ENCODE measurements around the gene TRIOBP. TPM values are rescaled to one million over a fixed set of nuclear protein-coding genes. Genes with fewer than 3 reads are reported as not detected.

Gene TRIOBP
- total and polyA plus RNA-seq, 7 donors, result 51.7 to 140 (median 82.8) TPM

DNA sequence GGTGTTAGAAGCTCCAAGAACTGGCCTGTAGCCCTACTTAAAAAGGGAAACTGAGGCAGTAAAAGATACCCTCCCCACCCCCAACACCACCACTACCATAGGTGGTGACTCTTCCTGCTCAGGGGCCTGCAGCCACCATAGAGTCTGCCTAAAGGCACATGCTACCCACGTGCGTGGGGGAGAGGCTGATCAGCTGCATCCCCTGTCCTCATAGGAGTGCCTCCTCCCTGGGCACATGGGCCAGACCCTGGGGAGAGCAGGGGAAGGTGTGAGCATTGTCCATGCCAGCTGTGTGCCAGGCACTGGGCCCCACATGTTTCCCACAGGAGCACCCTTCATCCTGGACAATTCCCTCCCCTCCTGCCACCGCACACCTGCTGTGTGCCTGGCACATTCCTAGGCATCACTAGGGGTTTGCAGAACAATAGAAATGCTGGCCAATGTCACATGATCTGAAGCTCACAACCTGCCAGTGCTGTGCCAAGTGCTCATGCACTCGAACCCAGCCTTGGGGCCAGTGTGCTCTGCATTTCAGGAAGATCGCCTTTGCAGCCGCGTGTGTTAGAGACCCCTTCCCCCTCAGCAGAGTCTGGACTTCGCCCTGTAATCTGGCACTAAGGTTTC is 69.2 kb downstream of the TRIOBP start:
- intact Hi-C loops (cut with DNase I), result no loop called here
- Histone ChIP-seq H3K27me3 (no peaks in the 10 kb centered on the region), H3K4me1 (peaks cover 0 to 17% (median 15%) of the 10 kb centered on the region in 4 donors), H3K4me3 (no peak overlapping the region), H3K36me3 (peaks cover 7 to 76% (median 28%) of the 10 kb centered on the region in 4 donors), H3K27ac (peak overlapping the region in 2 of 4 donors; percentile 50 to 59), H3K9me3 (no peaks in the 10 kb centered on the region)
- DNase-seq, result no peak
- WGBS, 2 donors, result 88 to 94% methylated on average over 8 of the region's 8 CpGs
- TF ChIP-seq, protein P1, sequence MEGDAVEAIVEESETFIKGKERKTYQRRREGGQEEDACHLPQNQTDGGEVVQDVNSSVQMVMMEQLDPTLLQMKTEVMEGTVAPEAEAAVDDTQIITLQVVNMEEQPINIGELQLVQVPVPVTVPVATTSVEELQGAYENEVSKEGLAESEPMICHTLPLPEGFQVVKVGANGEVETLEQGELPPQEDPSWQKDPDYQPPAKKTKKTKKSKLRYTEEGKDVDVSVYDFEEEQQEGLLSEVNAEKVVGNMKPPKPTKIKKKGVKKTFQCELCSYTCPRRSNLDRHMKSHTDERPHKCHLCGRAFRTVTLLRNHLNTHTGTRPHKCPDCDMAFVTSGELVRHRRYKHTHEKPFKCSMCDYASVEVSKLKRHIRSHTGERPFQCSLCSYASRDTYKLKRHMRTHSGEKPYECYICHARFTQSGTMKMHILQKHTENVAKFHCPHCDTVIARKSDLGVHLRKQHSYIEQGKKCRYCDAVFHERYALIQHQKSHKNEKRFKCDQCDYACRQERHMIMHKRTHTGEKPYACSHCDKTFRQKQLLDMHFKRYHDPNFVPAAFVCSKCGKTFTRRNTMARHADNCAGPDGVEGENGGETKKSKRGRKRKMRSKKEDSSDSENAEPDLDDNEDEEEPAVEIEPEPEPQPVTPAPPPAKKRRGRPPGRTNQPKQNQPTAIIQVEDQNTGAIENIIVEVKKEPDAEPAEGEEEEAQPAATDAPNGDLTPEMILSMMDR (IDR thresholded peaks at IDR 0.05), result no peak
- TF ChIP-seq POLR2A (IDR thresholded peaks at IDR 0.05), result no peak
- TF ChIP-seq EP300 (IDR thresholded peaks at IDR 0.05), result no peak
- no peak for TF ChIP-seq POLR2AphosphoS5 (IDR thresholded peaks at IDR 0.05)

DNA sequence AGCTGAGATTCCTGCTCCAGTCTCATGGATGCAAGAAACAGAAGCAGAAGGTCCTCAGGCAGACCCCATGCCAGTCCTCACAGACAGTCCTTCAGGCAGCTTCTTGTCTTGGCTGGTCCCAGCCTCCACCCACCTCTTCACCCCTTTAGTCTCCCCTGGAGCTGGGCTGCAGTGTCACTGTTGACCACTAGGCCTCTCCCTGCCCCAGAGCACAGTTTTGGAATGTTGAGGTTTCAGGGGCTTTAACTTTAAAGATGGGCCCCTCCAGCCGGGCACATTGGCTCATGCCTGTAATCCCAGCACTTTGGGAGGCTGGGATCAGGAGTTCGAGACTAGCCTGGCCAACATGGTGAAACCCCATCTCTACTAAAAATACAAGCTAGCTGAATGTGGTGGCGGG is 71.4 kb downstream of the TRIOBP start:
- Histone ChIP-seq H3K36me3 (peaks cover 17 to 82% (median 34%) of the 10 kb centered on the region in 4 donors), H3K27ac (no peak overlapping the region), H3K27me3 (no peaks in the 10 kb centered on the region), H3K9me3 (no peaks in the 10 kb centered on the region), H3K4me3 (no peak overlapping the region), H3K4me1 (peaks cover 0 to 17% (median 15%) of the 10 kb centered on the region in 4 donors)
- DNase-seq, result no peak
- WGBS, 2 donors, result 97% methylated on average over 3 of the region's 3 CpGs
- no peak for TF ChIP-seq POLR2A (IDR thresholded peaks at IDR 0.05)
- no peak for TF ChIP-seq POLR2AphosphoS5 (IDR thresholded peaks at IDR 0.05)
- TF ChIP-seq, protein P1 (IDR thresholded peaks at IDR 0.05), result no peak
- intact Hi-C loops (cut with DNase I), result no loop called here

DNA sequence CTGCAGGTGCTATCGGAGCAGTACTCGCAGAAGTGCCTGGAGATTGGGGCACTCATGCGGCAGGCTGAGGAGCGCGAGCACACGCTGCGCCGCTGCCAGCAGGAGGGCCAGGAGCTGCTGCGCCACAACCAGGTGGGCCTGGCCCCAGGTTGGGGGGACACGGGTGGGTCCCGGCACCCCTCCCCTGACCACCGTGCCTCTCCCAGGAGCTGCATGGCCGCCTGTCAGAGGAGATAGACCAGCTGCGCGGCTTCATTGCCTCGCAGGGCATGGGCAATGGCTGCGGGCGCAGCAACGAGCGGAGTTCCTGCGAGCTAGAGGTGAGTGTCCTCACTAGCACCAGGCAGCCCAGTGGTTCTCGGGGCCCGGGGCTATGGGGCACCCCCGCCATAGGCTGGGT is 72.2 kb downstream of the TRIOBP start:
- peaks cover 0 to 17% (median 13%) of the 10 kb centered on the region in 4 donors for H3K4me1 ChIP-seq
- H3K27me3 ChIP-seq, result no peaks in the 10 kb centered on the region
- no peaks in the 10 kb centered on the region for H3K9me3 ChIP-seq
- no peak overlapping the region for H3K27ac ChIP-seq
- intact Hi-C loops (cut with DNase I), result no loop called here
- no peak overlapping the region for H3K4me3 ChIP-seq
- TF ChIP-seq POLR2AphosphoS5 (IDR thresholded peaks at IDR 0.05), result no peak
- no peak for TF ChIP-seq EP300 (IDR thresholded peaks at IDR 0.05)
- no peak for TF ChIP-seq POLR2A (IDR thresholded peaks at IDR 0.05)
- TF ChIP-seq, protein P1 (IDR thresholded peaks at IDR 0.05), result no peak
- 94 to 96% methylated on average over 24 of the region's 24 CpGs for WGBS, 2 donors
- no peak for DNase-seq
- peaks cover 20 to 82% (median 37%) of the 10 kb centered on the region in 4 donors for H3K36me3 ChIP-seq

DNA sequence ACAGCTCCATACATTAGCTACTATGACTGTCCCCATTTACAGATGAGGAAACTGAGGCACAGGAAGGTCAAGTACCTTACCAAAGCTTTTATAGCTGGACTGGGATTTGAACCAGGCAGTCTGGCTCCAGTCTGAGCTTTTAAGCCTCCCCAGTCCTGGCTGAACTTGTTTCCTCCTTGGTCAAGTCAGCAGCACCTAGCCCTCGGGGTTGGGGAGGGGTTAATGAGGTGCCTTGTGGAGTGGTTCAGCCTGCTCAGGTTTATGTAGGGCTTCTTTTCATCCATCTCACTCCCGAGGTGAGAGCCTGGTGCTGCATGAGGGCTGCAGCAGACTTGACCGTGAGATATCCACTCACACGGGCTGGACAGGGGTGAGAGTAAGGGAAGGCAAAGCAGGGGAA is 74.2 kb downstream of the TRIOBP start:
- Histone ChIP-seq H3K36me3 (peaks cover 20 to 79% (median 37%) of the 10 kb centered on the region in 4 donors), H3K4me1 (no peaks in the 10 kb centered on the region), H3K9me3 (no peaks in the 10 kb centered on the region), H3K4me3 (no peak overlapping the region), H3K27me3 (no peaks in the 10 kb centered on the region), H3K27ac (no peak overlapping the region)
- 59 to 66% methylated on average over 4 of the region's 4 CpGs for WGBS, 2 donors
- no peak for DNase-seq
- intact Hi-C loops (cut with DNase I), result no loop called here
- TF ChIP-seq, protein P1 (IDR thresholded peaks at IDR 0.05), result no peak
